ENCODE measurements around the gene USP8.
"Not testable (repeated sequence)": the region's sequence is repeated elsewhere in the genome, so short reads cannot be mapped to it uniquely, and the experiment has no call there.

The USP8 gene

DNA sequence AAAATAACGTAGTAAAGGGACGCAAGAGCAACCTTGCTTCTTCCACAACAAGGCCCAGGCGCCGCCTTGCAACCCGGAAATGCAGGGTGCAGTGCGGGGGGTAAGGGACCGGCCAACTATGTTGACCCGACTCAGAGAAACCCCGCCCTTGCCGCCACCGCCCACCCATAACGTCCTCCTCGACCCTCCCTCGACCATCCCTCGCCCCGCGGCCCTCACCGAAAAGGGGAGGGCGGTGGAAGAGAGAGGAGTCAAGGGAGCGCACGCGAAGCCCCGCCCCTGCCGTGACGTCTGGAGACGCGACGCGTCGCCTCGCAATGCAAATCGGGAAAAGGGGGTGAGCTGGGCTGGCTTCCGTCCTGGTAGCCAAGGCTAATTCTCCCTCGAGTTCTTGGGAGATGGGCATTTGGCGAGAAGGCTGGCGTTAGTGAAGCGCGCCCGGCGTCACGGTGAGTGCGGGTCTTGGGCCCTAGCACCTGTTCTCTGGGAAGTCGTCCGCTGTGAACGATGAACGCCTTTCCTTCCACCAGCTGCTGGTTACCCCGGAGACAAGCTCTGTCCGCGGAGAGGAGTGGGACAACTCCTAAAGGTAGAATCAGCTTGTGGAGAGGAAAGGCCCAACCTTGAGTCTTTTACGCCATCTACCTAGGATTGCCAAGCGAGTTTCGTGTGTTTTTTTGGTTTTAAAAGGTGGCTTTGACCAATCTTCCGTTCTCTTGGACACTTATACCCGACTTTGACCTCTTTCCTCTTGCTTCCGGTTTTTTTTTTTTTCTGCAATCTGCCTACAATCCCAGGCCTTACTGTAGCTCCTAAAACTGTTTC lies at the start of gene USP8:
Gene USP8 (plus strand): TSS at position 340 of the 825 bp plus-strand sequence. CDS start 14,669 bp downstream, outside the sequence.
- peak; percentile 97 for DNase-seq

DNA sequence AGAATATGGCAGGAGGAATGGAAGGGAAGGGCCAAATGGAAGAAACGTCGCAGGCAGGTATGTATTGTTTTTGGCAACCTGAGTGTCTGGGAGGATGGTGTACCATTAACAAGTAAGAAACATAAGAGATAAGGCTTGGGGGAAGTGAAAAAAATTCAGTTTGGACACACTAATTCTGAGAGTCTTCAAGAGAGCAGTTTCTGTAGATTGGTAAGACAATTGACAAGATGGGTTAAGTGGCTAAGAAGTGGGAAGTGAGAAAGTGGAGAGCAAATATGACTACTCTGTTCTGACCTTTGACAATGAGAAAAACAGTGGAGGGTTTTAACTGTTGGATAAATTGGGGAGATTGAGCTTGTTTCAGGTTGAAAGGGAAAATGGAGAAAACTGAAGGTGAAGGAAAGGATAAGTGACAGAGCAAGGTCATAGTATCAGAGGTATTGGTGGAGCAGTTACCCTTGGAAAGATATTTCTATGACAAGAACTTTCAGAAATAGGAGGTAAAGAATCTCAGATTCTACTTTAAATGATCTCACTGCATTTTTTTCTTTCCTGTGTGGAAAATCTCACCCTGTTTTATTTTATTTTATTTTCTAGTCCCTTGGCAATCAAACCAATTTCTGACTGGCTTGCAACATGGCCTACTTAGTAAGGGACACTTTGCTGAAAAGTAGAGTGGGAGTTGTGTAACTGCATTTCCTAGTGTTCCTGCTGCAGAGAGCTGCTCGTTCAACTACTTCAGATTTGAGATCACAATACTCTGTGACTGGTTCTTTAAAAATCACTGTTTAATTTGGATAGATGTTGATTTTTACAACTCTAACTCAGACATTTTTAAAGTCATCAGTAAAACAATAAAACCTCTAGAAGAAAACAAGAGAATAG lies 46.1 kb upstream of the USP8 start:
- no peak for DNase-seq

DNA sequence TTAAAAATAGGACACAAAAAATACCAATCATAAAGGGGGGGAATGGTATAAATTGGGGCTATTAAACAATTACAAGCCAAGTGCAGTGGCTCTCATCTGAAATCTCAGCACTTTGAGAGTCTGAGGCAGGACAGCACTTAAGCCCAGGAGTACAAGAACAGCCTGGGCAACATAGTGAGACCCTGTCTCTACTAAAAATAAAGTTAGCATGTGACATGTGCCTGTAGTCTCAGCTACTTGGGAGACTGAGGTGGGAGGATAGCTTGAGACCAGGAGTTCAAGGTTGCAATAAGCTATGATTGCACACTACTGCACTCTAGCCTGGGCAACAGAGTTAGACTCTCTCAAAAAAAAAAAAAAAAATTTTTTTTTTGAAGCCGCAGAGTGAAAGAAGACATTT lies 45.4 kb upstream of the USP8 start:
- no peak for DNase-seq

DNA sequence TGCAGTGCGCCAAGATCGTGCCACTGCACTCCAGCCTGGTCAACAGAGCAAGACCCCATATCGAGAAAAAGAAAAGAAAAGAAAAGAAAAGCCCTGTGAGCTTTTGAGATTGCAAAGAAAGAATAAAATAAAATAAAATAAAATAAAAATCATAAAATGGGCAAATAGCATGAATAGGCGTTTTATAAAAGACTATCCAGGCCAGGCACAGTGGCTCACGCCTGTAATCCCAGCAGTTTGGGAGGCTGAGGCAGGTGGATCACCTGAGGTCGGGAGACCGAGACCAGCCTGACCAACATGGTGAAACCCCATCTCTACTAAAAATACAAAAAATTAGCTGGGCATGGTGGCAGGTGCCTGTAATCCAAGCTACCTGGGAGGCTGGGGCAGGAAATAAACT lies 44.8 kb upstream of the USP8 start:
- DNase-seq = not testable (repeated sequence)

DNA sequence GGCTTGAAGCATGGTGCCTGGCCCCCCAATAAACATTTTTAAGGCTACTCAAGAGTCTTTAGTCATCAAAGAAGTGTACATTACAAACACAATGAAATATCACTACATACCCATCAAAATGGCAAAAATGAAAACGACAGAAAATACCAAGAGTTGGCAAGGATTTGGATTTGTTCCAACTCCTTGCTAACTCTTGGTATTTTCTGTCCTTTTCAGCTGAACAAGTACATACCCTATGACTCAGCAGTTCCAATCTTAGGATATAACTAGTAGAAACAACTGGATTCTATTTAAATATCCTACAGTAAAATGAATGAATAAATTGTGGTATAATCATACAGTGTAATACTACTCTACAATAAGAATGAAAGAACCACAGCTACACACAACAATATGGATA lies 44.1 kb upstream of the USP8 start:
- DNase-seq = peak; percentile 7

DNA sequence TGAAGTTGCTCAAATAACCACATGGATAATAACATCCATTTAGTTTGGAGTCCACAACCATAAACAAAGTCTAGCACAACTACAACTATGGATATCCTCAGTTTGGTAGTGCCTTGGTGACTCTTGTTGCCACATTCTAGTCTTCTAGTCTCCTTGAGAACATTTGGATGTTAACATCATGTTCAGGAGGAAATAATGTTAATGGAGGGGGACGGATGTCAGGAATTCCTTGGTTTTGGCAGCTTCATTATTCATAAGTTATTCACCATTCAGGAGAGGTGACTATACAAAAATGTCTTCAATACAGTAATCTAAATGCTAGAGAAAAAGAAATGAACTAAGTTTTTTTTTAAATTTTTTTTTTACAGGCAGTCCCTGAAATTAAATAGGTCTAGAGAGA lies 42.8 kb upstream of the USP8 start:
- no peak for DNase-seq

DNA sequence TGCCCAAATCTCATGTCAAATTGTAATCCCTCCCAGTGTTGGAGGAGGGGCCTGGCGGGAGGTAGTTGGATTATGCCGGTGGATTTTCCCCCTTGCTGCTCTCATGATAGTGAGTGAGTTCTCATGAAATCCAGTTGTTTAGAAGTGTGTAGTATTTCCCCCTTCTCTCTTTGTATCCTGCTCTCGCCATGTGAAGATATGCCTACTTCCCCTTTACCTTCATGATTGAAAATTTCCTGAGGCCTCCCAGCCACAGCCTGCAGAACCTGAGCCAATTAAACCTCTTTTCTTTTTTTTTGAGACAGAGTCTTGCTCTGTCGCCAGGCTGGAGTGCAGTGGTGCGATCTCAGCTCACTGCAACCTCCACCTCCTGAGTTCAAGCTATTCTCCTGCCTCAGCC lies 41.8 kb upstream of the USP8 start:
- DNase-seq = not testable (repeated sequence)

DNA sequence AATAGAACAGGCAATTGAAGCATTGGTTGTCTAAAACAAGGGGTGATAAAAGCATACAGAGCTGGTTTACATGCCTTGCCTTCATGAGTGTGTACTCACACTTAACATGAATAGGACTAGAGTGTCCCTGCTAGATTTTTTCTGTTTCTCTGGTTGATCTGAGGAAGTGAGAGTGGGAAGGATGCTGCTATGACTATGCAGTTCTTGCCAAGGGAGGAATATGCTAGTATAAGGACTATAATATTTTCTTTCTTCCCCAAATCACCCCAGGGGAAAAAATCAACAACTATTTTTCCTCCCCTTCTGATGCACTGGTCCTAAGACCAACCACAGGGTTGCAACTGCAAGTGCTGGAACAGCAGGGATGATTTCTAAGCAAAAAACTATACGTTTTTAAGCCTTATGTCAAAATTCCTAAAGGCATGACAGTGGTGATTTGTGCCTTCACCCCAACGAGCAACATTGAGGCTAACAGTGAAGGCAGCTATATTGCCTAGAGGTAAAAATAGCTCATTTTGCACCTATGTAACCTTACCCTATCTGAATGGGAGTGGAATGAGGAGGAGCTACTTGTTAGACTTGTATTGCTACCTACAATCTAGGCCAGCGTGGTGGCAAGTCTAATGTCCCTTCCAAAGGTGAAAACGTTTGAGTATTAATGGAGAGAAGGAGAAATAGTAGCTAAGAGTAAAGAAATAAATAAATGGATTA lies 33.5 kb upstream of the USP8 start:
- DNase-seq = no peak

DNA sequence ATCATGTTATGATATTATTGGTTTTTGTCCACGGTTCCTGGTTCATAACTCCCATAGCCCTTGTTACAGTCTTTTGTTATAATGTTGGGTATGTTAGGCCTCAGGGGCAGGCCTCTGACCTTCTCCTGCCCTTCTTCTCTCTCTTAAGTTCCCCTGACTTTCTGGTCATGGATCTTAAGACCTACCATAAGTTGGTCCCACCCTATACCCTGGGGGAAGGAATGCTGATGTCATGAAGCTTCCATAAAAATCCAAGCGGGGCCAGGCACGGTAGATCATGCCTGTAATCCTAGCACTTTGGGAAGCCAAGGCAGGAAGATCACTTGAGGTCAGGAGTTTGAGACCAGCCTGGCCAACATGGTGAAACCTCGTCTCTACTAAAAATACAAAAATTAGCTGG lies 32.6 kb upstream of the USP8 start:
- not testable (repeated sequence) for DNase-seq

DNA sequence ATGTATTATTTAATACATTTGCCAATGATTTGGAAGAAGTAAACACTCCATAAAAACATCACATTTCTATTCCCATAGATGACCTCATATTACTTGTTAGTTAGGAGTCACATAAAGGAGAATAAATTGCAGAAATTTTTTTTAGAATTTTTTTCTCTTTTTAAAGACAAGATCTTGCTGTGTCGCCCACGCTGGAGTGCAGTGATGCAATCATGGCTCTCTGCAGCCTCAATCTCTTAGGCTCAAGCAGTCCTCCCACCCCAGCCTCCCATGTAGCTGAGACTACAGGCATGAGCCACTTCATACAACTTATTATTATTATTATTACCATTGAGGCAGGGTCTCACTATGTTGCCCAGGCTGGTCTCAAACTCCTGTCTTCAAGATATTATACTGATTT lies 12.3 kb upstream of the USP8 start:
- no peak for DNase-seq

DNA sequence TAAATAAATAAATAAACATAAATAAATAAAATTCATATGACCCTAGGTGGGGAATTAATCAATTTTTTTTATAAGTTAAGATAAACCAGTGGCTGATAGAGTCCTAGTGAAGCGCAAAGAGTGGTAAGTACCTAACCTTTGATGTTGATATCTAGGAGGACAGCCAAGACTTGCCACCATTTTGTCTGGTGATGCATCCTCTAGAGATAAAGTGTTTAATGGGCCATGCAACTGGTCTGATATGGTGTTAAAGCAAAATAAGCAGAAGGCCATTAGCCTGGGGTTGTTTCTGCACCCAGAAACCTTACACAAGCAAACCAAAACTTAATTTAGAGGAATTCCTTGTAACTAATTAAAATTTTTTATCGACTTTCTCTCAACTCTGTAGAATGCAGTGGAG lies 9.6 kb upstream of the USP8 start:
- no peak for DNase-seq

DNA sequence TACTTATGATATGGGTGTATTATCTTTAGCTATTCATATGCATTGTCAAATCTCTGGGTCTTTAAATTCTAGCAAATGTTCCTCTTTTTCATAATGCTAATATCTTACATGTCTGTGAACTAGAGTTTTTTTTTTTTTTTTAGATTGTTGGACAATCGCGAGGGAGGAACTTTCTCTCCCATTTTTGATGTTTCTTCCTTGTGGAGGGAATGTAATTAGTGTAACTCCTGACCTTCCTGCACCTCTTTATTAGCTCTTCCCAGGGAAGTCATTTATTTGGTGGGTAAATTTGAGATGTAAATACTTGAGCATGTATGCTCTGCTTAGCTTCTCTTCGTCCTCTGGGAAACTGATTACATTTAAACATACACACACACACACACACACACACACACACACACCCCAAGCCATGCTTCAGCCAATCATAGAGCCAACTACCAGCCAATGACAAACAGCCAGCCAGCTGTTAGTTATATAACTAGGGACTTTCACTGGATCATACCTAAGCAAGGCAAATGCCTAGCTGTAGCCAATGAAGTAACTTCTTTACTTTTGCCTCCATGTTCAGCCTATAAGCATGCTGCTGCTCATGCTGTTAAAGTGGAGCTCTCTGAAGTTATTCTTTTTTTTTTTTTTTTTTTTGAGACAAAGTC lies 8.3 kb upstream of the USP8 start:
- peak; percentile 11 for DNase-seq

DNA sequence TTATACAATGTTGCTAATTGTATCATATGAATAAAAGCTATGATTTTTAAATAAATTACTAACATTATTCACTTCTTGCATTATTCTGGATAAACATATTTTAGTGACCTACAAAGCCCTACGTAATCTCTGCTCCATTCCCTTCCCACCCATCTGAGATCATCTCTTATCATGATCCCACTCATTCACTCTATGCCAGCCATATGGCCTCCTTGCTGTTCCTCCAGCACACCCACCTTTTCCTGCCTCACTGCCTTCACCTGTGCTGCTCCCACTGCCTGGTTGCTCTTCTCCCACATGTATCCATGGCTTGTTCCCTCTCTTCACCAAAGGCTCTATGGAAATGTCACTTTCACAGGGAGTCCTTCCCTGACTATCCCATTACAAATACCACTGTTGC lies 7.3 kb upstream of the USP8 start:
- no peak for DNase-seq

DNA sequence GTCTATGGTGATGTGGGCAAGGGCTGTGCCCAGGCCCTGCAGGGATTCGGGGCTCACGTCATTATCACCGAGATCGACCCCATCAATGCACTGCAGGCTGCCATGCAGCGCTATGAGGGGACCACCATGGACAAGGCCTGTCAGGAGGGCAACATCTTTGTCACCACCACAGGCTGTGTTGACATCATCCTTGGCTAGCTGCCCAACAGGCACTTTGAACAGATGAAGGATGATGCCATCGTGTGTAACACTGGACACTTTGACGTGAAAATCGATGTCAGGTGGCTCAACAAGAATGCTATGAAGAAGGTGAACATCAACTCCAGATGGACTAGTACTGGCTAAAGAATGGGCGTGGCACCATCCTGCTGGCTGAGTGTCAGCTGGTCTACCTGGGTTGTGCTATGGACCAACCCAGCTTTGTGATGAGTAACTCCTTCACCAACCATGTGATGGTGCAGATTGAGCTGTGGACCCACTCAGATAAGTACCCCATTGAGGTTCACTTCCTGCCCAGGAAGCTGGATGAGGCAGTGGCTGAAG lies 6.1 kb upstream of the USP8 start:
- DNase-seq = peak; percentile 13

DNA sequence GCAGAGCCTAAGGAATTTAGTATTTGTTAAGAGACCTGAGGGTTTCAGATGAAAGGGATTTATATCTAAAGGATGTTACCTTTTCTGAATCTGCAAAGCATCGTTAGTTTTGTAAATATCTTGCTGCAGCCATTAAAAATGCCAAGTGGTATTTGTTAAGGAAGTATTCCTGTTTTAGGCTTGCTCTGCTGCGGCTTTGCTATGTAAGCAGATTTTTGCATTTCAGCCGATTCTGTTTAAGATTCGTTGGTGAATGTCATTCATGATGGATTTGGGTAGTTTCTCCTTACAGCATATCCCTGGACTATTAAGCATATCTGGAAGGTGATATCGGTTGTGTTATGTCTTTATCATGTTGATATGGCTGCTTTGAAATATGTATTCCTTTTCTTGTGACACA lies 1.0 kb downstream of the USP8 start:
- DNase-seq = no peak

DNA sequence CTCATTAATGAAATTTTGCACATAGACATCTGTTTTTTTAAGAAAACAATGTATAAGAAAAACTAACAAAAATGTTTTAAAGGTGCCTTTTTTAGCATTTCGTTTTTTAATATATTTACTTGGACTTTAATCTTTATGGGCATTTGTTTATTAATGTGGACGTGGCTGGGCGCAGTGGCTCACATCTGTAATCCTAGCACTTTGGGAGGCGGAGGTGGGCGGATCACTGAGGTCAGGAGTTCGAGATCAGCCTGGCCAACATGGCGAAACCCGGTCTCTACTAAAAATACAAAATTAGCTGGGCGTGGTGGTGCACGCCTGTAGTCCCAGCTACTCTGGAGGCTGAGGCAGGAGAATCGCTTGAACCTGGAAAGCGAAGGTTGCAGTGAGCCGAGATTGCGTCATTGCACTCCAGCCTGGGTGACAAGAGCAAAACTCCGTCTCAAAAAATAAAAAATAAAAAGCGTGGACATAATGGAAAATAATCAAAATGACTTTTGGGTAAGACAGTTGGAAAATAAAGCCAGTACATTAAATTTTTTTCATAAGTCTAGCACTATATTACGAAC lies 1.6 kb downstream of the USP8 start:
- not testable (repeated sequence) for DNase-seq

DNA sequence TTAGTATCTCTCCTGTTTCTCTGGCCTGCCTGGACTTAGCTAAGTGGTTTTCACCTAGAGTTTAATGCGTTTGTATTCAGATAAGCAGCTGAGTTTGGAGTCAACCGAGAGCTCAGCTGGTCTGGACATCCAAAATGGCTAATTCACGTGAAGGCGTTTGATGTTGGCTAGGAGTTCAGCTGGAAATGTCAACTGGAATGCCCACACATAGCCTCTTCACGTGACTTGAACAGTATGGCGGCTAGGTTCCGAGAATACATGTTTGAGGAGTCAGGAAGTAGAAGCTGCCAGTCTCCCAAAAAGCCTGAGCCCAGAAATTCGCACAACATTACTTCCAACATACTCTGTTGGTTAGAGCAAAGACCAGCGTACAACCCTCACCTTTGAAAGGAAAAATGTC lies 2.2 kb downstream of the USP8 start:
- DNase-seq = no peak

DNA sequence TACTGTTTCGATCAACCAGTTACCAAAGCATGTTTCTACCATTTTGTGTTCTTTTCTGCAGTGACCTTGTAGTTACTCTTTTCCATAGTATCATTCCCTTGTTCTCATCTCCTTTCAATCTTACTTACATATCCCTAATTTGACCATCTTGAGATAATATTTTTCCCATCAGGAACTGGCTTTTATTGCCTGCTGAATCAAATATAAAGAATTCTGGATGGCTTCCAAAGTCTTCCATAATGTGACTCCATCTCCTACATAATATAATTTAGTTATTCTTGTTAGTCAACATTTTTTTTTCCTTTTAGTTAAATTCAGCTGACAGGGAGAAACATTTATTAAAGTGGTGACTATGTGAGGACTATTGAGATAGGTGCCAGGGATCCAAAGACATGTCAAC lies 7.0 kb downstream of the USP8 start:
- DNase-seq = peak; percentile 60

DNA sequence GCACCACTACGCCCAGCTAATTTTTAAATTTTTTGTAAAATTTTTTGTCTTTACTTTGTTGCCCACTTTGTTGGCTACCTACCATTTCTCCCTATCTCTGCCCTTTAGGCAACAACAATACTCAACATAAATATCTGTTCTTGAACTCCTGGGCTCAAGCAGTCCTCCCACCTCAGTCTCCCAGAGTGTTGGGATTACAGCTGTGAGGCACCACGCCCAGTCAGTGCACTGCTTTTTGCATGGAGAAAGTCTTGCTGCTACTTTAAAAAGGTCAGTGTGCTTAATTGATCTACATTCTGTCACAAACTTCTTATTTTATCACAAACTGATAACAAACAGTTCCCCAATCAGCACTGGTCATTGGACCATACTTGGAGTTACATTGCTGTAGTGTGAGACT lies 8.0 kb downstream of the USP8 start:
- no peak for DNase-seq

DNA sequence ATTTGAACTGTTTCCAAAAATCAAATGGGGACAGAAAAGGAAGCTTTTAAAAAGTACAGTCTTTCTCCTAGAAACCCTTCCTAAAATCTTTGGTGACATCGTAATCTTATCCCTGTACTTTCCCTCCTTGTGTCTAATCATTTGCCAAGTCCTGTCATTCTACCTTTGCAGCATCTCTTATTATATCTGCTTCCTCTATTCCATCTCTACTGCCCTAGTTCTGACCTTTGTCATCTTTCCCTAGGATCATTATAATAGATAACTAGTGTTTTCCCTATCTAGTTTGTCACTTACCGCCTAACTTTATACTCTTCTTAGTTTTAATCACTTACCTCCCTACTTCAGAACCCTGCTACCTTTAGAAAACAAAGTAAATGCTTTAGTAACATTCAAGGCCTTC lies 11.6 kb downstream of the USP8 start:
- DNase-seq = no peak

DNA sequence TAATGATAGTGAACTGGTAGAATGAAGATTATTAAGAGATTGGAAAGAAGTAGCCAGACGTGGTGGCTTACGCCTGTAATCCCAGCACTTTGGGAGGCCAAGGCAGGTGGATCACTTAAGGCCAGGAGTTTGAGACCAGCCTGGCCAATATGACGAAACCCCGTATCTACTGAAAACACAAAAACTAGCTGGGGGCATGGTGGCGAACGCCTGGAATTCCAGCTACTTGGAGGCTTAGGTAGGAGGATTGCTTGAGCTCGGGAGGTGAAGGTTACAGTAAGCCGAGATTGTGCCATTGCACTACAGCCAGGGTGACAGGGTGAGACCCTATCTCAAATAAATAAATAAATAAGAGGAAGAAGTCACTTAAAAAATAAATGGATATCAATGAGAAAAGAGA lies 14.0 kb downstream of the USP8 start:
- no peak for DNase-seq

DNA sequence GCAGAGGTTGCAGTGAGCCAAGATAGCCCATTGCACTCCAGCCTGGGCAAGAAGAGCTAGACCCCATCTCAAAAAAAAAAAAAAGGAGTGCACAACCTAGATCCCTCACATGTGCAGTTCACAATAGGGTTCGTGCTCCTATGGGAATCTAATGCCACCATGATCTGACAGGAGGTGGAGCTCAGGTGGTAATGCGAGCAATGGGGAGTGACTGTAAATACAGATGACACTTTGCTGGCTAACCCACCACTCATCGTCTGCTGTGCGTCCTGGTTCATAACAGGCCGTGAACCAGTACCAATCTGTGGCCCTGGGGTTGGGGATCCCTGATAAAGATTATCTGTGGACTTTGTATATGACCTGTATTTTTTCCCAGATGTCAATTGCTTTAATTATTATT lies 16.7 kb downstream of the USP8 start:
- no peak for DNase-seq
